Activated gamma-delta T cell treated with anti-CD3 and anti-CD28 coated beads, Interleukin-2, amount 50 U/mL, for 16 hours (primary cell): Measurements from ENCODE around the gene ST6GALNAC1.

ENCODE experiments used
- DNase-seq: peaks from one replicate; pipeline ENCODE4 v3.0.0-alpha.2; 2020; ENCODE audit warnings: low read depth

The ST6GALNAC1 gene

GRCh38 chr17:76576189-76576588 is 67.4 kb downstream of the ST6GALNAC1 start:
- DNase-seq = no peak

GRCh38 chr17:76575570-76575969 is 68.0 kb downstream of the ST6GALNAC1 start:
- no peak for DNase-seq
